ENCODE data around the gene B4GAT1.

DNA sequence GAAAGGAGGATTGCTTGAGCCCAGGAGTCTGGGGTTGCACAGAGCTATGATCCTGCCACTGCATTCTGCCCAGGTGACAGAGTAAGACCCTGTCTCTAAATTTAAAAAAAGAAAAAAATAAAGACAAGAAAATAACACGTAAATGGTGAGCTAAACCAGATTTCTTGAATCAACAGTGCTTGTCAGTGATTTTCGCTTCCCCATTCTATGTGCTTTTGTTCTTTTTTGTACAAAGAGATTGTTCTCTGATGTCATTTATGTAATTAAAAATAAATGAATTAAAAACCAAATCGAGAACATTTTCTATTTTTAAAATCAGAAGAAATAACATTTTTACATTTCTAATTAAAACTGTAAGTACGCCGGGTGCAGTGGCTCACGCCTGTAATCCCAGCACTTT is 43.9 kb upstream of the B4GAT1 start:
- no peak for TF ChIP-seq GATA2 (IDR thresholded peaks at IDR 0.05; ENCODE audit: low read depth, low read length)
- no peak for TF ChIP-seq GATA3 (IDR thresholded peaks at IDR 0.05; ENCODE audit: low read depth, low read length)
